GF-D8 (cell line): Measurements from ENCODE around the gene KPNB1.

Experiments used
- DNase-seq: peaks from one replicate; lab custom pipeline; 2025; lab: John Stamatoyannopoulos, UW

KPNB1 gene

GRCh38 chr17:47649153-47649971, at the start of gene KPNB1:
KPNB1 (plus strand) TSS chr17:47649919; CDS start chr17:47650245, 326 bp downstream.
- DNase-seq: peak; percentile 100

GRCh38 chr17:47603830-47604597, 45.7 kb upstream of the KPNB1 start:
- no peak for DNase-seq

GRCh38 chr17:47604598-47604927, 45.2 kb upstream of the KPNB1 start:
- DNase-seq: no peak

- no peak for DNase-seq
Observed at GRCh38 chr17:47605011-47605410, 44.7 kb upstream of the KPNB1 start.

GRCh38 chr17:47607481-47607880, 42.2 kb upstream of the KPNB1 start:
- DNase-seq: no peak

GRCh38 chr17:47611372-47612350, 38.1 kb upstream of the KPNB1 start:
- no peak for DNase-seq

GRCh38 chr17:47615766-47616424, 33.8 kb upstream of the KPNB1 start:
- no peak for DNase-seq

GRCh38 chr17:47618410-47618809, 31.3 kb upstream of the KPNB1 start:
- no peak for DNase-seq

GRCh38 chr17:47620503-47621245, 29.0 kb upstream of the KPNB1 start:
- no peak for DNase-seq

- DNase-seq: no peak
Observed at GRCh38 chr17:47621293-47622179, 28.2 kb upstream of the KPNB1 start.

- no peak for DNase-seq
Observed at GRCh38 chr17:47622180-47622549, 27.6 kb upstream of the KPNB1 start.

- DNase-seq: no peak
Observed at GRCh38 chr17:47624727-47625068, 25.0 kb upstream of the KPNB1 start.

- no peak for DNase-seq
Observed at GRCh38 chr17:47628014-47628566, 21.6 kb upstream of the KPNB1 start.

GRCh38 chr17:47629826-47630225, 19.9 kb upstream of the KPNB1 start:
- no peak for DNase-seq

GRCh38 chr17:47630614-47631013, 19.1 kb upstream of the KPNB1 start:
- DNase-seq: no peak

GRCh38 chr17:47632991-47633390, 16.7 kb upstream of the KPNB1 start:
- no peak for DNase-seq

- DNase-seq: no peak
Observed at GRCh38 chr17:47633996-47634395, 15.7 kb upstream of the KPNB1 start.

GRCh38 chr17:47634870-47635269, 14.8 kb upstream of the KPNB1 start:
- DNase-seq: no peak

GRCh38 chr17:47635734-47636133, 14.0 kb upstream of the KPNB1 start:
- DNase-seq: no peak
